B cell (primary cell): ENCODE results near the gene SCRT2.

ENCODE experiments used
- EZH2 ChIP-seq: IDR thresholded peaks from 2 replicates; pipeline ENCODE4 v1.6.1; 2012; ENCODE audit warnings: borderline replicate concordance, low read depth, mild to moderate bottlenecking, moderate library complexity, low read length; ENCODE audit not compliant: insufficient read depth, poor library complexity, severe bottlenecking
- TF ChIP-seq, protein P1 (sequence below): fragments of 200-600 bp; IDR thresholded peaks from one replicate; pipeline ENCODE4 v1.8.0; 2022; ENCODE audit warnings: antibody characterized with exemption, mild to moderate bottlenecking

DNA sequence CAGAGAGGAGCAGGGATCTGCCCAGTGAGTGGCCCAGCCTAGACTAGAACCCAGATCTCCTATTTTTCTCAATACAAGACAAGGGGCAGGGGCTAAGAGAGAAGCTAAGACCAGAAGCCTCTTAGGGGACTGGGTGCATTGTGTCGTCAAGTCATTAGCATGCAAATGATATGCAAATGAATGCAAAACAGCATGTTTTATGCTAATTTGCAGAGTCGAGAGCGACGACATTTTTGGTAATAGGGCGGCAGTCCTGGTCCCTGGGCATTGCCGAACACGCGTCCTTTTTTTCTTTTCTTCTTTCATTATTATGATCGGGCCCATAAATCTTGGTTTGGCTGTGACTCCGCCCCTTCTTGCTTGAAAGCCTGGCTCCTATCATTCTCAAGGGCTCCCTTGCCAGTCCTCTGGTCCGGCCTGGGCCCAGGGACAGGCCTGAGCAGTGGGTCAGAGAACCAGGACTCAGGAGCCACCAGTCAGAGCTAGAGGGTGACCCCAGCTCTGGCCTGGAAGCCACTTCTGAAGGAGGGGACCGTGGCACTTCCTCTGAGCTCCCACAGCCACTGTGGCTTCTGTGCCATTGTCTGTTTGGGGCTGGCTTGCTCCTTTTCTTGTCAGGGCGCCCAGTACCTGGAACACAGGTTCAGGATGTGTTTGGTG lies 32.0 kb upstream of the SCRT2 start:
- TF ChIP-seq, protein P1, sequence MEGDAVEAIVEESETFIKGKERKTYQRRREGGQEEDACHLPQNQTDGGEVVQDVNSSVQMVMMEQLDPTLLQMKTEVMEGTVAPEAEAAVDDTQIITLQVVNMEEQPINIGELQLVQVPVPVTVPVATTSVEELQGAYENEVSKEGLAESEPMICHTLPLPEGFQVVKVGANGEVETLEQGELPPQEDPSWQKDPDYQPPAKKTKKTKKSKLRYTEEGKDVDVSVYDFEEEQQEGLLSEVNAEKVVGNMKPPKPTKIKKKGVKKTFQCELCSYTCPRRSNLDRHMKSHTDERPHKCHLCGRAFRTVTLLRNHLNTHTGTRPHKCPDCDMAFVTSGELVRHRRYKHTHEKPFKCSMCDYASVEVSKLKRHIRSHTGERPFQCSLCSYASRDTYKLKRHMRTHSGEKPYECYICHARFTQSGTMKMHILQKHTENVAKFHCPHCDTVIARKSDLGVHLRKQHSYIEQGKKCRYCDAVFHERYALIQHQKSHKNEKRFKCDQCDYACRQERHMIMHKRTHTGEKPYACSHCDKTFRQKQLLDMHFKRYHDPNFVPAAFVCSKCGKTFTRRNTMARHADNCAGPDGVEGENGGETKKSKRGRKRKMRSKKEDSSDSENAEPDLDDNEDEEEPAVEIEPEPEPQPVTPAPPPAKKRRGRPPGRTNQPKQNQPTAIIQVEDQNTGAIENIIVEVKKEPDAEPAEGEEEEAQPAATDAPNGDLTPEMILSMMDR, result no peak
- no peak for TF ChIP-seq EZH2
